Amygdala (tissue), 56 donors: Measurements from ENCODE around the gene XXYLT1.

Experiments used
- DNase-seq, 56 donors: peaks; one replicate each; lab custom pipeline; 2025; lab: John Stamatoyannopoulos, UW

XXYLT1 gene

GRCh38 chr3:195212033-195212748 lies 58.8 kb downstream of the XXYLT1 start:
- no peak for DNase-seq

- peak in 1 of 56 donors; percentile 50 for DNase-seq
Measured at GRCh38 chr3:195210266-195210973, 60.5 kb downstream of the XXYLT1 start.

- peak in 4 of 56 donors; percentile 6 to 49 (median 24) for DNase-seq
Measured at GRCh38 chr3:195209847-195210265, 61.1 kb downstream of the XXYLT1 start.

- DNase-seq = no peak
Measured at GRCh38 chr3:195209083-195209846, 61.7 kb downstream of the XXYLT1 start.

- DNase-seq = no peak
Measured at GRCh38 chr3:195208631-195209030, 62.3 kb downstream of the XXYLT1 start.

- DNase-seq = no peak
Measured at GRCh38 chr3:195208183-195208582, 62.8 kb downstream of the XXYLT1 start.

- DNase-seq = no peak
Measured at GRCh38 chr3:195207731-195208130, 63.2 kb downstream of the XXYLT1 start.

GRCh38 chr3:195207056-195207455 lies 63.9 kb downstream of the XXYLT1 start:
- no peak for DNase-seq

GRCh38 chr3:195204360-195205163 lies 66.4 kb downstream of the XXYLT1 start:
- DNase-seq = peak in 1 of 56 donors; percentile 16

DNA sequence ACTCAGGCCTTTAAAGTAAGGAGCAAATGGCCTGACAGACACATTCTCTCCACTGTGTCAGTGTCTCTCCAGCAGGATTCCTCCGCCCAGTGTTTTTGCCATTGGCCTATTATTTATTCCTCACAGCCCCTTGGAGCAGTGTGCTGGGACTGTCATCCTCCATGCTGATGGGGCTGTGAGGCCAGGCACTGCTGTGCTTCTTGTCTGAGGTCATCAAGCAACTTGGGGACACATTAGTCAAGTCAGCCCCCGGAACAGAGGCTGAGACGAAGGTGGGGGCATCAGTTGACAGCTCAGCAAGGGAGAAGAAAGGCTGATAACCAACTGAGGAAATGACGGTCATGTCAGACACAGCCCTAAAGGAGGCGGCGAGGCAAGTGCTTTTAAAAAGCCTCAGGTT lies 67.4 kb downstream of the XXYLT1 start:
- no peak for DNase-seq

- DNase-seq = no peak
Measured at GRCh38 chr3:195201295-195201694, 69.7 kb downstream of the XXYLT1 start.

DNA sequence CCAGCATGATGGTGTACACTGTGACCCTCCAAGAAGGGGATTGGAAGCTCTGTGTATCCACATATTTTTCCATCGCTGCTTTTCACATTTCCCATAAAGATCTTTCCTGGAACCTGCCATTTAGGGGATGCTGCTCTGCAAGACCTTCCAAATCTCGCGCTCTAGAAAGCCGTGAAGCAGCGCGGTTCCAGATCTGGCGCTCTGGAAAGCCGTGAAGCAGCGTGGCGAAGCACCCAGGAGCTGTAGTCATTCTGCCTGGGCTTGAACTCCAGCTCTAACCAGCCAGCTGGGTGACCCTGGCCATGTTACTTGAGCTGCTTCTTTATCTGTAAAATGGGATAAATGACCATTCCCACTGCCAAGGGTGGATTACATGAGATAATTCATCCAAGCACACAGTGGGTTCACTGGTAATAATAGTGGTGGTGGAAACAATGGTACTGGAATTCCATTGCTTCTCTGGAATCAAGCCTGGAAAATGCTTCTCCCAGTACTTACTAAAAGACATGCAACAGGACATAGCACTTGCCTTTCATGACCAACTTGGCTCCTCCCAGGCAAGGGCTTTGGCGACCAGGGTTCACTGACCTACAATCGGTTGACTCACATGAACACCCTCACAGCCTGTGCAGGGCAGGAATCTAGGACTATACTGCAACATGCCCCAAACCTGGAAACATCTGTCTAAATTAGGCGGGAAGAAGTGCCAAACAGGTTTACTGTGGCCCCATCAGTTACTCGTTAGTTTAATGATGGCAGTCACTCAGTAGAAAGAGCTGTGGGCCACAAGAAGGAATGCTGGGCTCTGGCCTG lies 70.7 kb downstream of the XXYLT1 start:
- DNase-seq = no peak

DNA sequence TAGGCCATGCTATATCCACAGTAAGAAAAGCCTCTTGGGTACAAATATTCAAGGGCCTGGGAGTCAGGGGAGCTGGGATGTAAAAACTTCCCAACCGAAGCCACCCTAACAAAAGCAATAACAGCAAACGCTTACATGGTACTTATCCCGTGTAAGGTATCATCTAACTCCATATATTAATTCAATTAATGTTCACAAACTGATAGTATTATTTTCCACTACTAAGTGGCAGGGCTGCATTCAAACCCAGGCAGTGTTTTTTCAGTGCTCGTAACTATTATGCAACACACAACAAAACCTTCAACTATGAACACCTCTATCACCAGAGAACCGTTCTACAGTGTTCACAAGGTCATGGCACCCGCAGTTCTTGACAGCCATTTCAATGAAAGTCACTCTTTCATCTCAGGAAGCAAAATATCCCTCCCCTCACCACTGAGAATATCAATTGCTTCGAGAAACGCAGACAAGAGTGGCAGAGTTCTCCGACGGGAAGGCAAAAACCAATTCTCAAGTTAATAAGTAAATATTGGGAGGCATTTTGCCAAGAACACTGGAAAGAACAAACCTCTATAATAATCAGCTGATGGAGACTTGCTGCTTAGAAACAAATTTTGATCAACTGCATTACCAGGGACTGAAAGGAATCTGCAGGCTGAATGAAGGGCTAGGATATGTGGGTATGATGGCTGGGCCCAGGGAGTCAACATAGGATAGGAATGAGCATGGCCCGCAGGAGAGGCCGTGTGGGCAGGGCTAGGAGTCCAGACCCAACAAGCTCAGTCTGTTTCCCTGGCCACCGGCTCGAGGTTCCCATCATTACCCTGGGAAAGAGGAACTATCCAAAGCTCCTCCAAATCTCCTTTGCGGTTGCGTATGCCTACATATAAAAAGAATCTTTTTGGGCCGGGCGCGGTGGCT lies 72.3 kb downstream of the XXYLT1 start:
- DNase-seq = no peak

DNA sequence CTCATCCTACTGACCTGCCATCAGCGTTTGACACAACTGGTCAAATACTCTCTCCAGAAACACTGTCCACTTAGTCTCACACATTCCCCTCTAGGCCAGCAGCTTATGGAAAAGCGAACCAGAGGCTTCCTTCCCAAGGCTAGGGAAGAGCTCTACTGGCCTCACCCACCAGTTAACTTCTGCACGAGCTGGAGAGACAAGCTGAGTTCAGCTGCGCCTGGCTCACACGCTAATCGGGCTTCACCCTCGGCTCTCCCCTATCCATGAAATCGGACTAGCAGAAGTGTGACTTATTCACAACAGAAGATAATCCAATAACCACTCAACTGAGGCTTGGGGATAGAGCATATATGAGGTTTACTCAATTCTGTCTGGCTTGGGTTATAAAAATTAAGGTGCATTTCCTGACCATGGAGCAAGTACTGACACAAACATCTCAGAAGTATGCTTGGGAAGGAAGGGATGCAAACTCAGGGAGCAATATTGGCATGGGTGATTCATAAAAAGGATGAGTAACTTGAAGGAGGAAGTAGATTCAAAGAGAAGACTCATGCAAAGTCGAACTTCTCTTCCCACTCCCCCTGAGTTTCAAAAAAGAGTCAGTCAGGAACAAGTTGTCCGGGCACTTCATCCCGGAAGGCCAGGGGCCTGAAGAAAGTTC lies 73.1 kb downstream of the XXYLT1 start:
- DNase-seq = no peak

- no peak for DNase-seq
Measured at GRCh38 chr3:195196266-195196665, 74.7 kb downstream of the XXYLT1 start.

DNA sequence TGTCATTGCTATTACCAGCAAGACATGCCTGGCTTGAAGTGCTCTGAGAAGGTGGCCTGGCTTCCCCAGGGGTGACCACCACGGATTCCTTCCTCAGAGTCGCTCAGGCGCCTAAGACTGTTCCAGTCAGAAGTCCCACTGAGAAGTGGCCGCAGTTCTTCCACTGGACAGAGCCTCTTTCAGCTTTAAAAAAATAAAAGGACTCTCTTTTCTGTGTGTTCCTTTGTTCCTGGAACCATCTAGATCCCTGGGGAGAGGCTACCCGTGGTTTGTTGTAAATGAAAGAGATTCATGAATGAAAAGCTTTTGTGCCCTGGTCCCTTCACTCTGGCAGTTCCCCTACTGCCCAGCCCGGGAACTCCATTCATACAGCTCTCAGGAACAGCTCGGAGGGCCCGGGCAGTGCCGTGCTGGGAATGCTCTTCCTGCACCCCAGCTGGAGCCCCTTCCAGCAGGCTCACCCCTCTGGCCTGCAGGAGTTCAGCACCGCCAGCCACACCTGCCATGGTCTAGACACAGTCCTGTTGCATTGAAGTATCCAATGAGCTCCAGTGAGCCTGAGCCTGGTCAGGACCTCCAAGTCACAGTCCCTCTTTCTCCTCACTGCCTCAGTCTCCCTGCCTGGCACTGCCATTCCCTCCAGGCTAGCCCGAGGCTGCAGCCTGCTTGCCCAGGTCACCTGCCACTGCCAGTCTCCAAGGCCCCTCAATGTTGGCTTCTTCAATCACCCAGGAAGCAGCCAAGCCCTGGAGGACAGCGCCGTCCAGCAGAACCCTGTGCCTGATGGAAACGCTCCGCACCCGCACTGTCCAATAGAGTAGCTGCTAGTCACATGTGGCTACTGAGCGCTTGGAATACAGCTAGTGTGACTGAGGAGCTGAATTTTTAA lies 75.4 kb downstream of the XXYLT1 start:
- DNase-seq = peak in 44 of 56 donors; percentile 25 to 84 (median 52)
